ENCODE results near the gene PIEZO1.

DNA sequence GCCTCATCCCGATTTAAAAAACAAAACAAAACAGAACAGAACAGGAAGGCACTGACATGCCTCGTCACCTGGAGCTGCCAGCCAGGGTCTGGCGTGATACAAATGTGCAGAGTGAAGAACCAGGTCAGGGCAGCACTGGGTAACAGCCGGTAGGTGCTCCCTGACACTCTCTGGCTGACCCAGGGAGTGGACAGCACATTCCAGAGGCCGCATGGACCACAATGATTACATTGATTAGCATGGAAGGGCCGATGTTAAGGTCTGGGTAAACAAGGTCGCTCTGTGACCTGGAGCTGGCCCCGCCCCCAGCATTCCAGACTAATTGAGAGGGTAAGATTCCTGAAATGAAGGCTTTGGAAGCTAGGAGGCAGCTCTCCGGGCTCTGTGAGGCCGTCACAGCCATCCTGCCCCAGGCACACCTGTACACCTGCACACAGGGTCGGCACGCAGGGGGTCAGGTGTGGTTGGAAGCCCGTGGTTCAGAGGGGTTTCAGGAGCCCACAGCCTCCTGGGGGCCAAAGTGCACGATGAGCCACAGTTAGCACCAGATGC lies 21.4 kb downstream of the PIEZO1 start:
- no peak for TF ChIP-seq EZH2 (IDR thresholded peaks at IDR 0.05; ENCODE audit: borderline replicate concordance, low read length)
- TF ChIP-seq, protein P1, sequence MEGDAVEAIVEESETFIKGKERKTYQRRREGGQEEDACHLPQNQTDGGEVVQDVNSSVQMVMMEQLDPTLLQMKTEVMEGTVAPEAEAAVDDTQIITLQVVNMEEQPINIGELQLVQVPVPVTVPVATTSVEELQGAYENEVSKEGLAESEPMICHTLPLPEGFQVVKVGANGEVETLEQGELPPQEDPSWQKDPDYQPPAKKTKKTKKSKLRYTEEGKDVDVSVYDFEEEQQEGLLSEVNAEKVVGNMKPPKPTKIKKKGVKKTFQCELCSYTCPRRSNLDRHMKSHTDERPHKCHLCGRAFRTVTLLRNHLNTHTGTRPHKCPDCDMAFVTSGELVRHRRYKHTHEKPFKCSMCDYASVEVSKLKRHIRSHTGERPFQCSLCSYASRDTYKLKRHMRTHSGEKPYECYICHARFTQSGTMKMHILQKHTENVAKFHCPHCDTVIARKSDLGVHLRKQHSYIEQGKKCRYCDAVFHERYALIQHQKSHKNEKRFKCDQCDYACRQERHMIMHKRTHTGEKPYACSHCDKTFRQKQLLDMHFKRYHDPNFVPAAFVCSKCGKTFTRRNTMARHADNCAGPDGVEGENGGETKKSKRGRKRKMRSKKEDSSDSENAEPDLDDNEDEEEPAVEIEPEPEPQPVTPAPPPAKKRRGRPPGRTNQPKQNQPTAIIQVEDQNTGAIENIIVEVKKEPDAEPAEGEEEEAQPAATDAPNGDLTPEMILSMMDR (conservative IDR thresholded peaks at IDR 0.05 in 1 of 2, IDR thresholded peaks at IDR 0.05 in 1 of 2; ENCODE audit: extremely low read depth in 1 of 2, insufficient read depth in 1 of 2, low read depth in 1 of 2, low read length in 2 of 2): no peak

Measured in mammary epithelial cell (primary cell).